ENCODE data around the gene SNORC. TPM values are rescaled to one million over a fixed set of nuclear protein-coding genes. Genes with fewer than 3 reads are reported as not detected.

SNORC gene
- total and polyA plus RNA-seq, 9 of the 15 experiments (the other 6 are each of a cell fraction or from before 2014, with no cell fraction given) = 0.14 to 2.5 (median 0.72) TPM; not detected in 2

DNA sequence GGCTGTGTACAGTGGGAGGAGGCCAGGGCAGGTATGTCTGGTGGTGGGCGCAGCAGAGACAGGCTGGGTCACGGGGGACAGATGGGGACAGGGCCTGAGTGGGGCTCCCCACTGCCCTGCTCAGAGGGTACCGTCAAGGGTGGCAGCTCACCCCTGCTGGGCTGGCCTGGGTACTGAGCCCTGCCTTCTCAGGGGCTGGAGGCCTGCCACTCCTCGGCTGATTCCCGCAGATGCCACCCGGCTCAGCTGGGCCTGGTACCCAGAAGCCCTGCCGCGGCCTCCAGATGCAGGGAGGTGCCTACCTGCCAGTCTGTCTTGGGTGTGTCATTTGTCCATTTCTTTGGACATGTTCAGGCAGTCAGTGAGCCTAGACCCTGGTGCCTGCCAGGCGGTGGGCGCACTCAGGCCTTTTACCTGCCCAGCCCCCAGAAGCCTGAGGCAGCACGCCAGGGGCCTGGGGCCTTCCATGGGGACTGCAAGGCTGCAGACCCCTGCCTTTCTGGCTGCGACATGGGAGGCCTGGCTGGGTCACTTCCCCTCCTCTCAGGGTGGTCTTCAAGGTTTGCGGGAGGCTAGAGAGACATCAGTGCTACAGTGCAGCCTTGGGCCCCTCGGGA, 3.3 kb downstream of the SNORC start (continued):
- TF ChIP-seq, protein P1, sequence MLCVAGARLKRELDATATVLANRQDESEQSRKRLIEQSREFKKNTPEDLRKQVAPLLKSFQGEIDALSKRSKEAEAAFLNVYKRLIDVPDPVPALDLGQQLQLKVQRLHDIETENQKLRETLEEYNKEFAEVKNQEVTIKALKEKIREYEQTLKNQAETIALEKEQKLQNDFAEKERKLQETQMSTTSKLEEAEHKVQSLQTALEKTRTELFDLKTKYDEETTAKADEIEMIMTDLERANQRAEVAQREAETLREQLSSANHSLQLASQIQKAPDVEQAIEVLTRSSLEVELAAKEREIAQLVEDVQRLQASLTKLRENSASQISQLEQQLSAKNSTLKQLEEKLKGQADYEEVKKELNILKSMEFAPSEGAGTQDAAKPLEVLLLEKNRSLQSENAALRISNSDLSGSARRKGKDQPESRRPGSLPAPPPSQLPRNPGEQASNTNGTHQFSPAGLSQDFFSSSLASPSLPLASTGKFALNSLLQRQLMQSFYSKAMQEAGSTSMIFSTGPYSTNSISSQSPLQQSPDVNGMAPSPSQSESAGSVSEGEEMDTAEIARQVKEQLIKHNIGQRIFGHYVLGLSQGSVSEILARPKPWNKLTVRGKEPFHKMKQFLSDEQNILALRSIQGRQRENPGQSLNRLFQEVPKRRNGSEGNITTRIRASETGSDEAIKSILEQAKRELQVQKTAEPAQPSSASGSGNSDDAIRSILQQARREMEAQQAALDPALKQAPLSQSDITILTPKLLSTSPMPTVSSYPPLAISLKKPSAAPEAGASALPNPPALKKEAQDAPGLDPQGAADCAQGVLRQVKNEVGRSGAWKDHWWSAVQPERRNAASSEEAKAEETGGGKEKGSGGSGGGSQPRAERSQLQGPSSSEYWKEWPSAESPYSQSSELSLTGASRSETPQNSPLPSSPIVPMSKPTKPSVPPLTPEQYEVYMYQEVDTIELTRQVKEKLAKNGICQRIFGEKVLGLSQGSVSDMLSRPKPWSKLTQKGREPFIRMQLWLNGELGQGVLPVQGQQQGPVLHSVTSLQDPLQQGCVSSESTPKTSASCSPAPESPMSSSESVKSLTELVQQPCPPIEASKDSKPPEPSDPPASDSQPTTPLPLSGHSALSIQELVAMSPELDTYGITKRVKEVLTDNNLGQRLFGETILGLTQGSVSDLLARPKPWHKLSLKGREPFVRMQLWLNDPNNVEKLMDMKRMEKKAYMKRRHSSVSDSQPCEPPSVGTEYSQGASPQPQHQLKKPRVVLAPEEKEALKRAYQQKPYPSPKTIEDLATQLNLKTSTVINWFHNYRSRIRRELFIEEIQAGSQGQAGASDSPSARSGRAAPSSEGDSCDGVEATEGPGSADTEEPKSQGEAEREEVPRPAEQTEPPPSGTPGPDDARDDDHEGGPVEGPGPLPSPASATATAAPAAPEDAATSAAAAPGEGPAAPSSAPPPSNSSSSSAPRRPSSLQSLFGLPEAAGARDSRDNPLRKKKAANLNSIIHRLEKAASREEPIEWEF (CRISPR knock-in tag; IDR thresholded peaks at IDR 0.05) = no peak
- TF ChIP-seq ESRRA (IDR thresholded peaks at IDR 0.05; ENCODE audit: borderline replicate concordance, low read depth) (no peak), ZC3H11A (IDR thresholded peaks at IDR 0.05; ENCODE audit: low read depth, low read length) (no peak)
